Measurements from ENCODE around the gene MYCBP. TPM values are rescaled to one million over a fixed set of nuclear protein-coding genes. Genes with fewer than 3 reads are reported as not detected.

MYCBP gene
- total RNA-seq, 1 experiment from 2014 or later: 17.4 TPM

DNA sequence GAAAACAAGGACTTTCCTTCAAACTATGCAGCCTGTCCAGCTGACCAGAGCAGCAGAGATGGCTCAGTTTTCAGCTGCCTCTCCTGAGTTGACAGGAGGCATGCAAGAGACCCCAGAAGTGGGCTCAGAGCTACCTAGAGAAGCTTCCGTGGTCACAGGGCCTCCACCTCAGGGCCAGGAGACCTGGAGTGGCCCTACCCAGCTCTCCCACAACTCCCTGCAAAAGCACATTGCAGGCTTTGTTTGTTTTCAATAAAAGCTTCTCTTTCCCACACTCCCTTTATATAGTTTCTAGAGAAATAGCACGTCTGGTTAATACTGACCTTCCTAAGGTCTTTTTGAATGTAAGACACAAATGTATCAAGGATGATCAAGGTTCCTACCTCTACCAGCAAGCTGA, 53.6 kb downstream of the MYCBP start:
- BruUV-seq (replicated peaks): no TSS peak
- in situ Hi-C loops (cut with HindIII; ENCODE audit: low pct_unique_long_range_greater_than_20kb, low sequenced_read_pairs): no loop called here
- no peak overlapping the region for H3K4me3 ChIP-seq (ENCODE audit: low read depth in 2 of 2, low read length in 2 of 2)
- DNase-seq (ENCODE audit: low read depth, low spot score) (no peak), ATAC-seq (no peak)
- ChIA-PET POLR2A (interaction anchor here (0.6 kb wide), 2 partner anchors 19 to 305 kb away, joined by 3 to 5 read pairs; no protein-coding TSS in a partner anchor), CTCF (interaction anchor here (1.7 kb wide), 1 partner anchor 790 kb away, joined by 3 read pairs; no protein-coding TSS in a partner anchor)
- 0 out of 2 replicates have a peak, but pooled peaks cover 2% of the 10 kb centered on the region for H3K36me3 ChIP-seq (ENCODE audit: control insufficient read depth, insufficient read depth, low read length)
- no peaks in the 10 kb centered on the region for H3K9me3 ChIP-seq (ENCODE audit: control insufficient read depth, insufficient read depth, low read depth, low read length)
- H3K27ac ChIP-seq (ENCODE audit: low read length): no peak overlapping the region
- peaks cover 6% of the 10 kb centered on the region; the same call in 1 of the 2 replicates for H3K4me1 ChIP-seq (ENCODE audit: control insufficient read depth, insufficient read depth, low read length)
- TF ChIP-seq CTCF (IDR thresholded peaks at IDR 0.05) (no peak), SIN3A (IDR thresholded peaks at IDR 0.05; ENCODE audit: borderline replicate concordance, insufficient read depth, low read depth, low read length) (no peak), REST (IDR thresholded peaks at IDR 0.05; ENCODE audit: insufficient read depth in 1 of 2, low read depth in 2 of 2, low read length in 1 of 2) (no peak), TCF7L2 (IDR thresholded peaks at IDR 0.05; ENCODE audit: low read depth, low read length) (no peak), POLR2AphosphoS5 (IDR thresholded peaks at IDR 0.05; ENCODE audit: low read depth, low read length) (no peak)
- H3K27me3 ChIP-seq (ENCODE audit: control insufficient read depth, insufficient read depth, low read length): peaks cover 25% of the 10 kb centered on the region
- intact Hi-C loops (cut with micrococcal nuclease; ENCODE audit: unreplicated experiment): no loop called here

DNA sequence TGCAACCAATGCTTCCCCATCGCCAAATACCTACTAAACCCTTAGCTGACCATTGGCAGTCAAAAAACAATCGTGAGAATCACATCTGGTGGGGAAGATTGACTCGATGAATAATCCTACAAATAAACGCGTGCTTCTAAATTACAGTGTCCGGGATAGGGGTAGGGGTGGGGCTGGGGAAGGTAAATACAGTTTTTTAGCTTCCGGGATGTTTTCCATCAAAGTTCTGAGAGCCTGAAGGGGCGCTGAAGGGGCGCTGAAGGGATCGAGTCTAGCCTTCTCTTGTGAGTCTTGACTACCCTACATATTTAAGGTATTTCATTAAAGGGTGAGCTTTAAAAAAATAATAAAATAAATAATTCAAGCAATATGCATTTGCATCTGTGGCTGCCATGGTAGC, 54.1 kb downstream of the MYCBP start:
- TF ChIP-seq TCF7L2 (IDR thresholded peaks at IDR 0.05; ENCODE audit: low read depth, low read length) (no peak), CTCF (IDR thresholded peaks at IDR 0.05) (no peak), REST (IDR thresholded peaks at IDR 0.05; ENCODE audit: insufficient read depth in 1 of 2, low read depth in 2 of 2, low read length in 1 of 2) (no peak), SIN3A (IDR thresholded peaks at IDR 0.05; ENCODE audit: borderline replicate concordance, insufficient read depth, low read depth, low read length) (no peak), POLR2AphosphoS5 (IDR thresholded peaks at IDR 0.05; ENCODE audit: low read depth, low read length) (no peak)
- CTCF ChIA-PET: interaction anchor here (1.7 kb wide), 1 partner anchor 789 kb away, joined by 3 read pairs; no protein-coding TSS in a partner anchor
- Histone ChIP-seq H3K9me3 (ENCODE audit: control insufficient read depth, insufficient read depth, low read depth, low read length) (no peaks in the 10 kb centered on the region), H3K4me3 (ENCODE audit: low read depth in 2 of 2, low read length in 2 of 2) (no peak overlapping the region), H3K27ac (ENCODE audit: low read length) (no peak overlapping the region), H3K4me1 (ENCODE audit: control insufficient read depth, insufficient read depth, low read length) (peaks cover 6% of the 10 kb centered on the region; the same call in 1 of the 2 replicates), H3K27me3 (ENCODE audit: control insufficient read depth, insufficient read depth, low read length) (peaks cover 27% of the 10 kb centered on the region), H3K36me3 (ENCODE audit: control insufficient read depth, insufficient read depth, low read length) (0 out of 2 replicates have a peak, but pooled peaks cover 2% of the 10 kb centered on the region)
- ATAC-seq (no peak), DNase-seq (ENCODE audit: low read depth, low spot score) (no peak)
- in situ Hi-C loops (cut with HindIII; ENCODE audit: low pct_unique_long_range_greater_than_20kb, low sequenced_read_pairs): no loop called here
- POLR2A ChIA-PET: interaction anchor here (0.6 kb wide), 2 partner anchors 18 to 304 kb away, joined by 3 to 5 read pairs; no protein-coding TSS in a partner anchor
- BruUV-seq (replicated peaks): no TSS peak
- intact Hi-C loops (cut with micrococcal nuclease; ENCODE audit: unreplicated experiment): no loop called here
